Ascending aorta (tissue), 2 donors: ENCODE measurements around the gene MUCL3. TPM values are rescaled to one million over a fixed set of nuclear protein-coding genes. Genes with fewer than 3 reads are reported as not detected.

ENCODE experiments used
- DNase-seq, 2 donors: peaks; one replicate each; pipeline ENCODE4 v3.0.0-alpha.2; 2019; ENCODE audit warnings: low spot score in 2 of 2
- H3K27ac ChIP-seq, 2 donors: fragments of 200-600 bp; sonication (generic); one replicate each; pipeline ENCODE4 v1.5.1; 2016 to 2017; ENCODE audit warnings: mild to moderate bottlenecking in 1 of 2
- H3K27me3 ChIP-seq: fragments of 200-600 bp; sonication (generic); one replicate; pipeline ENCODE4 v1.5.1; 2017
- H3K36me3 ChIP-seq, 2 donors: fragments of 200-600 bp; sonication (generic); one replicate each; pipeline ENCODE4 v1.5.1; 2016
- H3K4me1 ChIP-seq, 2 donors: fragments of 200-600 bp; sonication (generic); one replicate each; pipeline ENCODE4 v1.5.1; 2016 to 2017; ENCODE audit warnings: mild to moderate bottlenecking in 1 of 2
- H3K4me3 ChIP-seq, 2 donors: fragments of 200-600 bp; sonication (generic); one replicate each; pipeline ENCODE4 v1.5.1; 2016 to 2017; ENCODE audit warnings: mild to moderate bottlenecking in 1 of 2
- H3K9me3 ChIP-seq, 2 donors: fragments of 200-600 bp; sonication (generic); one replicate each; pipeline ENCODE4 v1.5.1; 2016
- intact Hi-C: fragments of 100-400 bp; cut with DNase I; formaldehyde crosslinking; loops from one replicate; pipeline ENCODE4 v1.15.1; 2023
- total RNA-seq: library from RNA; depleted of rRNA; stranded (reverse); fragments of >200 nt; gene quantifications from one replicate; pipeline ENCODE4 v1.1.0, GENCODE V29; 2016
- TF ChIP-seq, protein P1 (sequence below), 3 experiments: fragments of 200-600 bp in 2 of 3; fragments of 450-650 bp in 1 of 3; sonication (generic) in 2 of 3; IDR thresholded peaks; one replicate each; pipeline ENCODE4 v1.5.1; 2016 to 2019; ENCODE audit warnings: antibody characterized with exemption in 3 of 3, mild to moderate bottlenecking in 1 of 3, moderate library complexity in 1 of 3

The MUCL3 gene
- total RNA-seq, 1 donor from 2014 or later: not detected

DNA sequence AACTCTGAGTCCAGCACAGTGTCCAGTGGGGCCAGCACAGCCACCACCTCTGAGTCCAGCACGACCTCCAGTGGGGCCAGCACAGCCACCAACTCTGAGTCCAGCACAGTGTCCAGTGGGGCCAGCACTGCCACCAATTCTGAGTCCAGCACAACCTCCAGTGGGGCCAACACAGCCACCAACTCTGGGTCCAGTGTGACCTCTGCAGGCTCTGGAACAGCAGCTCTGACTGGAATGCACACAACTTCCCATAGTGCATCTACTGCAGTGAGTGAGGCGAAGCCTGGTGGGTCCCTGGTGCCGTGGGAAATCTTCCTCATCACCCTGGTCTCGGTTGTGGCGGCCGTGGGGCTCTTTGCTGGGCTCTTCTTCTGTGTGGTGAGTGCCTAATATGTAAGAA, 46.5 kb downstream of the MUCL3 start:
- Histone ChIP-seq H3K9me3 (no peaks in the 10 kb centered on the region), H3K4me3 (no peak overlapping the region), H3K27ac (no peak overlapping the region), H3K36me3 (no peaks in the 10 kb centered on the region), H3K27me3 (no peaks in the 10 kb centered on the region), H3K4me1 (no peaks in the 10 kb centered on the region)
- DNase-seq: no peak
- TF ChIP-seq, protein P1, sequence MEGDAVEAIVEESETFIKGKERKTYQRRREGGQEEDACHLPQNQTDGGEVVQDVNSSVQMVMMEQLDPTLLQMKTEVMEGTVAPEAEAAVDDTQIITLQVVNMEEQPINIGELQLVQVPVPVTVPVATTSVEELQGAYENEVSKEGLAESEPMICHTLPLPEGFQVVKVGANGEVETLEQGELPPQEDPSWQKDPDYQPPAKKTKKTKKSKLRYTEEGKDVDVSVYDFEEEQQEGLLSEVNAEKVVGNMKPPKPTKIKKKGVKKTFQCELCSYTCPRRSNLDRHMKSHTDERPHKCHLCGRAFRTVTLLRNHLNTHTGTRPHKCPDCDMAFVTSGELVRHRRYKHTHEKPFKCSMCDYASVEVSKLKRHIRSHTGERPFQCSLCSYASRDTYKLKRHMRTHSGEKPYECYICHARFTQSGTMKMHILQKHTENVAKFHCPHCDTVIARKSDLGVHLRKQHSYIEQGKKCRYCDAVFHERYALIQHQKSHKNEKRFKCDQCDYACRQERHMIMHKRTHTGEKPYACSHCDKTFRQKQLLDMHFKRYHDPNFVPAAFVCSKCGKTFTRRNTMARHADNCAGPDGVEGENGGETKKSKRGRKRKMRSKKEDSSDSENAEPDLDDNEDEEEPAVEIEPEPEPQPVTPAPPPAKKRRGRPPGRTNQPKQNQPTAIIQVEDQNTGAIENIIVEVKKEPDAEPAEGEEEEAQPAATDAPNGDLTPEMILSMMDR (IDR thresholded peaks at IDR 0.05): no peak
- intact Hi-C loops: no loop called here

DNA sequence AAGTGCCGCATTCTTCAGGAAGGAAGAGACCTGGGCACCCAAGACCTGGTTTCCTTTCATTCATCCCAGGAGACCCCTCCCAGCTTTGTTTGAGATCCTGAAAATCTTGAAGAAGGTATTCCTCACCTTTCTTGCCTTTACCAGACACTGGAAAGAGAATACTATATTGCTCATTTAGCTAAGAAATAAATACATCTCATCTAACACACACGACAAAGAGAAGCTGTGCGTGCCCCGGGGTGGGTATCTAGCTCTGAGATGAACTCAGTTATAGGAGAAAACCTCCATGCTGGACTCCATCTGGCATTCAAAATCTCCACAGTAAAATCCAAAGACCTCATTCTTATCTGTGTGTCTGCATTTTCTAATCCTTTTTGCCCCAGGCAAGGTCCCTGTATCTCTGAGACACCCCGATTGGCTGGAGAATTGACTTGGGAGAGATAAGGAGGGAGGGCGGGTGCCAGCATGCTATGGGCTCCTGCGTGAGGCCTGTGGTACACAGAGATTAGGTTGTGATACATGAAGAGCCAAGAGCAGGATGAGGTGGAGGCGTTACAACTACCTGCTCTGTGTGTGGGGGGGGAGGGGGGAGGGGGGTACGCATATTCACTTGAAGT, 47.5 kb downstream of the MUCL3 start:
- H3K27ac ChIP-seq: no peak overlapping the region
- no peaks in the 10 kb centered on the region for H3K36me3 ChIP-seq
- no peaks in the 10 kb centered on the region for H3K4me1 ChIP-seq
- TF ChIP-seq, protein P1 (IDR thresholded peaks at IDR 0.05): no peak
- intact Hi-C loops: no loop called here
- H3K27me3 ChIP-seq: no peaks in the 10 kb centered on the region
- no peaks in the 10 kb centered on the region for H3K9me3 ChIP-seq
- H3K4me3 ChIP-seq: no peak overlapping the region
- no peak for DNase-seq

GRCh38 chr6:30990422-30991086, 49.8 kb downstream of the MUCL3 start:
- intact Hi-C loops: loop anchor here (1.0 kb wide), 1 partner anchor 15 kb away; no protein-coding TSS in a partner anchor
- H3K27ac ChIP-seq: no peak overlapping the region
- H3K4me3 ChIP-seq: no peak overlapping the region
- no peaks in the 10 kb centered on the region for H3K27me3 ChIP-seq
- H3K9me3 ChIP-seq: no peaks in the 10 kb centered on the region
- TF ChIP-seq, protein P1 (IDR thresholded peaks at IDR 0.05): no peak
- DNase-seq: no peak
- no peaks in the 10 kb centered on the region for H3K4me1 ChIP-seq
- no peaks in the 10 kb centered on the region for H3K36me3 ChIP-seq

DNA sequence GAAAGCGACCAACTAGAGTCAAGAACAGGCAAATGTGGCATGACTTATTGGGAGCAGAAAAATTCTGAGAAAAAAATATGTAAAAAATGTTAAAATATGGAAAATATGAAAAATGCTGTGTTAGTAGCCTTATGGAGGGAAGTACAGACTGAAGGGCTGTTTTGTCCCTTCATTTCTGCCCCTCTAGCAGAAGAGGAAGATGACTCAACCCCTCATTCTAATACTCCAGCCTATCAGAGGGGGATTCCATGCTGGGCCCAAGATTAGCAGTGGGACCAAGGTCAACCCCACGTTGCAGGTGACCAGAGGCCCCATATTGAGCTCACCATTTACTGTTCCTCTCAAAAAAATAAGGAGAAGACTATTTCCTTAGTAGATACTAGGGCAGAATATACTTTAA, 51.1 kb downstream of the MUCL3 start:
- Histone ChIP-seq H3K4me1 (no peaks in the 10 kb centered on the region), H3K9me3 (no peaks in the 10 kb centered on the region), H3K36me3 (no peaks in the 10 kb centered on the region), H3K27me3 (no peaks in the 10 kb centered on the region), H3K4me3 (no peak overlapping the region), H3K27ac (no peak overlapping the region)
- intact Hi-C loops: loop anchor here (1.0 kb wide), 1 partner anchor 17 kb away; no protein-coding TSS in a partner anchor
- no peak for DNase-seq
- TF ChIP-seq, protein P1 (IDR thresholded peaks at IDR 0.05): no peak

DNA sequence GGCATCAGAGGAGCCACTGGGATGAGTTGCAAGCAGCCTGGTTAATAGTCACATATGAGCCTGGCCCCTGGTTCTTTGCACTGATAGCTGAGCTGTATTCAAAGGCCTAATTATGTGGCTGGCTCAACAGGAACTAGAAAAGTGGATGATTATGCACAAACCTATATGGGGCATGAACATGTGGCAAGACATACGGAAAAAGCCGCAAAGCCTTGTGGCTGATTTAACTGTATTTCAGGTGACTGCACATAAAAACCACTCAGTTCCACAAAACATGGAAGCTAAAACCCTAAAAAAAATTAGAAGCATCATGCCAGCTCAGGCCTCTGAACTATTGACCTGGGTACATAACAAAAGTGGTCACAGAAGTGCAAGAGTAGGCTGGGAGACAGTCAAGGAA, 56.5 kb downstream of the MUCL3 start:
- no peaks in the 10 kb centered on the region for H3K36me3 ChIP-seq
- no peak overlapping the region for H3K4me3 ChIP-seq
- intact Hi-C loops: no loop called here
- no peaks in the 10 kb centered on the region for H3K4me1 ChIP-seq
- no peaks in the 10 kb centered on the region for H3K9me3 ChIP-seq
- H3K27me3 ChIP-seq: no peaks in the 10 kb centered on the region
- H3K27ac ChIP-seq: no peak overlapping the region
- no peak for DNase-seq
- TF ChIP-seq, protein P1 (IDR thresholded peaks at IDR 0.05): no peak
